Neural cell (in vitro differentiated cells): ENCODE measurements around the gene SFMBT1. TPM values are rescaled to one million over a fixed set of nuclear protein-coding genes. Genes with fewer than 3 reads are reported as not detected.

Experiments
- H2AFZ ChIP-seq: fragments of 200-600, 300-800 bp; sonication (generic), shearing (Covaris generic); 2 replicates; pipeline ENCODE4 v1.6.0; 2014; ENCODE audit warnings: low read depth, mild to moderate bottlenecking, antibody characterized with exemption, low read length, moderate library complexity
- H3F3A ChIP-seq: fragments of 200-600 bp; shearing (Covaris generic); 2 replicates; pipeline ENCODE4 v1.6.1; 2016; ENCODE audit warnings: mild to moderate bottlenecking, moderate library complexity, mixed read lengths, antibody characterized with exemption, low read length; ENCODE audit not compliant: insufficient read depth, poor library complexity, severe bottlenecking
- H3K27ac ChIP-seq: fragments of 200-600, 300-800 bp; sonication (generic), shearing (Covaris generic); 2 replicates; pipeline ENCODE4 v1.5.1; 2014; ENCODE audit warnings: mild to moderate bottlenecking, low read length, moderate library complexity
- H3K27me3 ChIP-seq: fragments of 300-800, 200-600 bp; sonication (generic), shearing (Covaris generic); 2 replicates; pipeline ENCODE4 v1.6.0; 2014; ENCODE audit warnings: mild to moderate bottlenecking, low read depth, low read length, moderate library complexity; ENCODE audit not compliant: insufficient read depth
- H3K36me3 ChIP-seq: fragments of 300-800, 200-600 bp; sonication (generic), shearing (Covaris generic); 2 replicates; pipeline ENCODE4 v1.5.1; 2014; ENCODE audit warnings: mild to moderate bottlenecking, antibody characterized with exemption, low read length, moderate library complexity; ENCODE audit not compliant: insufficient read depth
- H3K4me2 ChIP-seq: fragments of 300-800, 200-600 bp; sonication (generic), shearing (Covaris generic); 2 replicates; pipeline ENCODE4 v1.6.0; 2014; ENCODE audit warnings: mild to moderate bottlenecking, low read length
- H3K4me3 ChIP-seq: fragments of 300-800, 200-600 bp; sonication (generic), shearing (Covaris generic); 2 replicates; pipeline ENCODE4 v1.5.1; 2014; ENCODE audit warnings: mild to moderate bottlenecking, low read length, moderate library complexity
- H3K79me2 ChIP-seq: fragments of 200-600 bp; shearing (Covaris generic); replicated peaks from 2 replicates; pipeline ENCODE4 v1.6.0; 2014; ENCODE audit warnings: mild to moderate bottlenecking, low read length, moderate library complexity; ENCODE audit not compliant: insufficient read depth
- H3K9ac ChIP-seq: fragments of 300-800, 200-600 bp; sonication (generic), shearing (Covaris generic); 2 replicates; pipeline ENCODE4 v1.6.1; 2016; ENCODE audit warnings: mild to moderate bottlenecking, low read length, mixed read lengths
- H3K9me2 ChIP-seq: fragments of 200-600 bp; shearing (Covaris generic); 2 replicates; pipeline ENCODE4 v1.6.1; 2016; ENCODE audit warnings: mild to moderate bottlenecking, low read length, mixed read lengths; ENCODE audit not compliant: insufficient read depth
- H3K9me3 ChIP-seq: fragments of 200-600, 300-800 bp; sonication (generic), shearing (Covaris generic); 2 replicates; pipeline ENCODE4 v1.6.1; 2016; ENCODE audit warnings: mild to moderate bottlenecking, mixed run types, low read length, moderate library complexity, mixed read lengths
- H4K20me1 ChIP-seq: fragments of 200-600 bp; shearing (Covaris generic); 2 replicates; pipeline ENCODE4 v1.6.1; 2016; ENCODE audit warnings: mild to moderate bottlenecking, mixed run types; ENCODE audit not compliant: insufficient read depth
- CTCF ChIP-seq: fragments of 450-650 bp; IDR thresholded peaks from 2 replicates; pipeline ENCODE4 v1.5.1; 2014; ENCODE audit warnings: antibody characterized with exemption, mild to moderate bottlenecking, moderate library complexity; ENCODE audit not compliant: poor library complexity, severe bottlenecking
- EP300 ChIP-seq: fragments of 450-650 bp; conservative IDR thresholded peaks from 2 replicates; pipeline ENCODE4 v1.6.1; 2014; ENCODE audit warnings: antibody characterized with exemption, mild to moderate bottlenecking, moderate library complexity; ENCODE audit not compliant: poor library complexity, severe bottlenecking
- EZH2 ChIP-seq: fragments of 200-600, 300-800 bp; shearing (Covaris generic), sonication (generic); IDR thresholded peaks from 2 replicates; pipeline ENCODE4 v1.6.1; 2014; ENCODE audit warnings: antibody characterized with exemption, low read length, borderline replicate concordance, mild to moderate bottlenecking; ENCODE audit not compliant: insufficient read depth, poor library complexity, severe bottlenecking
- MXI1 ChIP-seq: fragments of 450-650 bp; conservative IDR thresholded peaks from 2 replicates; pipeline ENCODE4 v1.6.1; 2014; ENCODE audit warnings: antibody characterized with exemption, mild to moderate bottlenecking; ENCODE audit not compliant: poor library complexity, severe bottlenecking
- POLR2AphosphoS5 ChIP-seq: IDR thresholded peaks from 2 replicates; pipeline ENCODE4 v1.6.1; 2012
- RAD21 ChIP-seq: fragments of 450-650 bp; conservative IDR thresholded peaks from 2 replicates; pipeline ENCODE4 v1.6.1; 2014; ENCODE audit warnings: antibody characterized with exemption, mild to moderate bottlenecking, moderate library complexity
- SMC3 ChIP-seq: fragments of 450-650 bp; conservative IDR thresholded peaks from 2 replicates; pipeline ENCODE4 v1.6.1; 2014; ENCODE audit warnings: antibody characterized with exemption, mild to moderate bottlenecking, moderate library complexity; ENCODE audit not compliant: poor library complexity
- TAF1 ChIP-seq: IDR thresholded peaks from 2 replicates; pipeline ENCODE4 v1.6.1; 2012; ENCODE audit warnings: low read depth
- polyA plus RNA-seq: library from polyadenylated mRNA; depleted of rRNA; stranded (reverse); fragments of >200 nt; gene quantifications from 2 replicates; pipeline ENCODE4 v1.2.3, GENCODE V29; 2014
- TF ChIP-seq, protein P1 (sequence below): IDR thresholded peaks from 2 replicates; pipeline ENCODE4 v1.6.1; 2012; ENCODE audit warnings: borderline replicate concordance

SFMBT1 gene
- polyA plus RNA-seq, 1 donor from 2014 or later: 17.3 TPM

- no peaks in the 10 kb centered on the region for H3K9me2 ChIP-seq
- no peak overlapping the region for H2AFZ ChIP-seq
- no peak overlapping the region for H3K27ac ChIP-seq
- peaks cover 12% of the 10 kb centered on the region for H3K79me2 ChIP-seq
- no peaks in the 10 kb centered on the region for H3K9me3 ChIP-seq
- H3K4me3 ChIP-seq: no peak overlapping the region
- H3K27me3 ChIP-seq: no peaks in the 10 kb centered on the region
- H4K20me1 ChIP-seq: no peaks in the 10 kb centered on the region
- no peak for TF ChIP-seq MXI1
- TF ChIP-seq RAD21: no peak
- no peak for TF ChIP-seq EP300
- TF ChIP-seq TAF1: no peak
- TF ChIP-seq, protein P1, sequence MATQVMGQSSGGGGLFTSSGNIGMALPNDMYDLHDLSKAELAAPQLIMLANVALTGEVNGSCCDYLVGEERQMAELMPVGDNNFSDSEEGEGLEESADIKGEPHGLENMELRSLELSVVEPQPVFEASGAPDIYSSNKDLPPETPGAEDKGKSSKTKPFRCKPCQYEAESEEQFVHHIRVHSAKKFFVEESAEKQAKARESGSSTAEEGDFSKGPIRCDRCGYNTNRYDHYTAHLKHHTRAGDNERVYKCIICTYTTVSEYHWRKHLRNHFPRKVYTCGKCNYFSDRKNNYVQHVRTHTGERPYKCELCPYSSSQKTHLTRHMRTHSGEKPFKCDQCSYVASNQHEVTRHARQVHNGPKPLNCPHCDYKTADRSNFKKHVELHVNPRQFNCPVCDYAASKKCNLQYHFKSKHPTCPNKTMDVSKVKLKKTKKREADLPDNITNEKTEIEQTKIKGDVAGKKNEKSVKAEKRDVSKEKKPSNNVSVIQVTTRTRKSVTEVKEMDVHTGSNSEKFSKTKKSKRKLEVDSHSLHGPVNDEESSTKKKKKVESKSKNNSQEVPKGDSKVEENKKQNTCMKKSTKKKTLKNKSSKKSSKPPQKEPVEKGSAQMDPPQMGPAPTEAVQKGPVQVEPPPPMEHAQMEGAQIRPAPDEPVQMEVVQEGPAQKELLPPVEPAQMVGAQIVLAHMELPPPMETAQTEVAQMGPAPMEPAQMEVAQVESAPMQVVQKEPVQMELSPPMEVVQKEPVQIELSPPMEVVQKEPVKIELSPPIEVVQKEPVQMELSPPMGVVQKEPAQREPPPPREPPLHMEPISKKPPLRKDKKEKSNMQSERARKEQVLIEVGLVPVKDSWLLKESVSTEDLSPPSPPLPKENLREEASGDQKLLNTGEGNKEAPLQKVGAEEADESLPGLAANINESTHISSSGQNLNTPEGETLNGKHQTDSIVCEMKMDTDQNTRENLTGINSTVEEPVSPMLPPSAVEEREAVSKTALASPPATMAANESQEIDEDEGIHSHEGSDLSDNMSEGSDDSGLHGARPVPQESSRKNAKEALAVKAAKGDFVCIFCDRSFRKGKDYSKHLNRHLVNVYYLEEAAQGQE: no peak
- no peak for TF ChIP-seq CTCF
- TF ChIP-seq POLR2AphosphoS5: no peak
- TF ChIP-seq SMC3: no peak
- no peaks in the 10 kb centered on the region for H3K36me3 ChIP-seq
- no peak overlapping the region for H3K9ac ChIP-seq
- H3F3A ChIP-seq: no peaks in the 10 kb centered on the region
- H3K4me2 ChIP-seq: no peak overlapping the region
These were observed 15.0 kb downstream of the SFMBT1 start for GRCh38 chr3:53030619-53031449.

- H3K79me2 ChIP-seq: peaks cover 17% of the 10 kb centered on the region
- H3K27me3 ChIP-seq: no peaks in the 10 kb centered on the region
- no peaks in the 10 kb centered on the region for H3K36me3 ChIP-seq
- no peaks in the 10 kb centered on the region for H4K20me1 ChIP-seq
- H3F3A ChIP-seq: no peaks in the 10 kb centered on the region
- H3K9ac ChIP-seq: no peak overlapping the region
- TF ChIP-seq TAF1 (no peak), EZH2 (no peak), MXI1 (no peak)
- H3K9me3 ChIP-seq: no peaks in the 10 kb centered on the region
- no peak overlapping the region for H2AFZ ChIP-seq
- H3K27ac ChIP-seq: no peak overlapping the region
- no peak overlapping the region for H3K4me3 ChIP-seq
- no peaks in the 10 kb centered on the region for H3K9me2 ChIP-seq
- no peak overlapping the region for H3K4me2 ChIP-seq
These were observed 17.2 kb downstream of the SFMBT1 start for GRCh38 chr3:53028641-53029040.
